Smooth muscle cell (in vitro differentiated cells): ENCODE measurements around the gene DNAH5. TPM values are rescaled to one million over a fixed set of nuclear protein-coding genes. Genes with fewer than 3 reads are reported as not detected.

ENCODE experiments used
- DNase-seq: peaks from one replicate; lab custom pipeline; 2025; ENCODE audit not compliant: unreplicated experiment; lab: John Stamatoyannopoulos, UW
- H2AFZ ChIP-seq: fragments of 200-600 bp; sonication (generic); 2 replicates; pipeline ENCODE4 v1.6.0; 2016; ENCODE audit warnings: antibody characterized with exemption, low read depth, mild to moderate bottlenecking
- H3F3A ChIP-seq: fragments of 200-600 bp; sonication (generic); 2 replicates; pipeline ENCODE4 v1.6.0; 2017; ENCODE audit warnings: antibody characterized with exemption, low read depth
- H3K27ac ChIP-seq: fragments of 200-600 bp; sonication (generic); 2 replicates; pipeline ENCODE4 v1.5.1; 2016; ENCODE audit warnings: low read depth, mild to moderate bottlenecking
- H3K27me3 ChIP-seq: fragments of 200-600 bp; sonication (generic); 2 replicates; pipeline ENCODE4 v1.6.1; 2016; ENCODE audit warnings: low read depth, mild to moderate bottlenecking
- H3K36me3 ChIP-seq: fragments of 200-600 bp; sonication (generic); 2 replicates; pipeline ENCODE4 v1.5.1; 2016; ENCODE audit warnings: low read depth
- H3K4me1 ChIP-seq: fragments of 200-600 bp; sonication (generic); 2 replicates; pipeline ENCODE4 v1.5.1; 2016; ENCODE audit warnings: low read depth
- H3K4me2 ChIP-seq: fragments of 200-600 bp; sonication (generic); 2 replicates; pipeline ENCODE4 v1.6.0; 2016; ENCODE audit warnings: mild to moderate bottlenecking
- H3K4me3 ChIP-seq: fragments of 200-600 bp; sonication (generic); 2 replicates; pipeline ENCODE4 v1.5.1; 2016; ENCODE audit warnings: mild to moderate bottlenecking
- H3K79me2 ChIP-seq: fragments of 200-600 bp; sonication (generic); 2 replicates; pipeline ENCODE4 v1.6.0; 2016; ENCODE audit warnings: low read depth, mild to moderate bottlenecking
- H3K9ac ChIP-seq: fragments of 200-600 bp; sonication (generic); 2 replicates; pipeline ENCODE4 v1.6.0; 2016; ENCODE audit warnings: low read depth
- H3K9me3 ChIP-seq: fragments of 200-600 bp; sonication (generic); replicated peaks from 2 replicates; pipeline ENCODE4 v1.5.1; 2016; ENCODE audit warnings: low read depth
- H4K20me1 ChIP-seq: fragments of 200-600 bp; sonication (generic); 2 replicates; pipeline ENCODE4 v1.6.0; 2016; ENCODE audit warnings: low read depth
- CTCF ChIP-seq: fragments of 200-600 bp; sonication (generic); IDR thresholded peaks from 2 replicates; pipeline ENCODE4 v1.5.1; 2017; ENCODE audit warnings: borderline replicate concordance, mild to moderate bottlenecking, antibody characterized with exemption; ENCODE audit not compliant: insufficient read depth, poor library complexity, severe bottlenecking
- WGBS: methylation state at CpG from one replicate; pipeline ENCODE4 v1.1.7; 2016; ENCODE audit warnings: low lambda C conversion rate; 5-methylcytosine and 5-hydroxymethylcytosine counted together
- polyA plus RNA-seq: library from polyadenylated mRNA; unstranded; fragments of >200 nt; fragmentation: Nextera tagmentation; extraction: Ambion mirVana; gene quantifications from 2 replicates; pipeline ENCODE4 v1.2.1, GENCODE V29; 2016
- total RNA-seq: library from RNA; depleted of rRNA; stranded (reverse); fragments of >200 nt; gene quantifications from 2 replicates; pipeline ENCODE4 v1.2.3, GENCODE V29; 2014

Gene DNAH5
- total and polyA plus RNA-seq, 2 experiments from 2014 or later = 0.04 to 0.33 TPM

- no peak overlapping the region for H3K4me3 ChIP-seq
- no peak overlapping the region for H3K4me2 ChIP-seq
- no peak overlapping the region for H3K9ac ChIP-seq
- H3K79me2 ChIP-seq = no peaks in the 10 kb centered on the region
- H3K36me3 ChIP-seq = no peaks in the 10 kb centered on the region
- H3K9me3 ChIP-seq = no peaks in the 10 kb centered on the region
- no peaks in the 10 kb centered on the region for H3K4me1 ChIP-seq
- H2AFZ ChIP-seq = no peak overlapping the region
- no peaks in the 10 kb centered on the region for H3F3A ChIP-seq
- TF ChIP-seq CTCF = no peak
- 89% methylated on average over 5 of the region's 5 CpGs for WGBS
- no peaks in the 10 kb centered on the region for H4K20me1 ChIP-seq
- DNase-seq = no peak
- no peaks in the 10 kb centered on the region for H3K27me3 ChIP-seq
- H3K27ac ChIP-seq = no peak overlapping the region
Measured at GRCh38 chr5:13917061-13917460, 27.4 kb downstream of the DNAH5 start.

GRCh38 chr5:13913962-13914361, 30.5 kb downstream of the DNAH5 start:
- no peak for DNase-seq
- 92% methylated on average over 3 of the region's 3 CpGs for WGBS

GRCh38 chr5:13910637-13911288, 33.7 kb downstream of the DNAH5 start:
- H2AFZ ChIP-seq = no peak overlapping the region
- WGBS = 91% methylated on average over 13 of the region's 13 CpGs
- H3K36me3 ChIP-seq = no peaks in the 10 kb centered on the region
- H3K4me1 ChIP-seq = no peaks in the 10 kb centered on the region
- no peak overlapping the region for H3K9ac ChIP-seq
- no peaks in the 10 kb centered on the region for H3K27me3 ChIP-seq
- H3K9me3 ChIP-seq = no peaks in the 10 kb centered on the region
- no peak overlapping the region for H3K4me2 ChIP-seq
- no peak overlapping the region for H3K27ac ChIP-seq
- H3K4me3 ChIP-seq = no peak overlapping the region
- TF ChIP-seq CTCF = no peak
- H4K20me1 ChIP-seq = no peaks in the 10 kb centered on the region
- H3K79me2 ChIP-seq = no peaks in the 10 kb centered on the region
- no peaks in the 10 kb centered on the region for H3F3A ChIP-seq
- no peak for DNase-seq

More at GRCh38 chr5:13913962-13914361, 30.5 kb downstream of the DNAH5 start:
- H2AFZ ChIP-seq = no peak overlapping the region
- H3K4me1 ChIP-seq = no peaks in the 10 kb centered on the region
- H3K9ac ChIP-seq = no peak overlapping the region
- H3K4me3 ChIP-seq = no peak overlapping the region
- no peaks in the 10 kb centered on the region for H3K79me2 ChIP-seq
- TF ChIP-seq CTCF = no peak
- H3K27ac ChIP-seq = no peak overlapping the region
- no peak overlapping the region for H3K4me2 ChIP-seq
- H3K9me3 ChIP-seq = no peaks in the 10 kb centered on the region
- no peaks in the 10 kb centered on the region for H3F3A ChIP-seq
- H4K20me1 ChIP-seq = no peaks in the 10 kb centered on the region
- no peaks in the 10 kb centered on the region for H3K36me3 ChIP-seq
- H3K27me3 ChIP-seq = no peaks in the 10 kb centered on the region

- no peaks in the 10 kb centered on the region for H3K4me1 ChIP-seq
- no peak overlapping the region for H3K4me3 ChIP-seq
- H3K4me2 ChIP-seq = no peak overlapping the region
- no peak for DNase-seq
- TF ChIP-seq CTCF = no peak
- H3K27me3 ChIP-seq = no peaks in the 10 kb centered on the region
- no peaks in the 10 kb centered on the region for H3K9me3 ChIP-seq
- H3K27ac ChIP-seq = no peak overlapping the region
- H2AFZ ChIP-seq = no peak overlapping the region
- H3K9ac ChIP-seq = no peak overlapping the region
- no peaks in the 10 kb centered on the region for H3F3A ChIP-seq
- H3K79me2 ChIP-seq = no peaks in the 10 kb centered on the region
- WGBS = 58% methylated on average over 2 of the region's 2 CpGs
- H3K36me3 ChIP-seq = no peaks in the 10 kb centered on the region
- H4K20me1 ChIP-seq = no peaks in the 10 kb centered on the region
Measured at GRCh38 chr5:13910201-13910600, 34.3 kb downstream of the DNAH5 start.
